HepG2 (cell line): Measurements from ENCODE around the gene CTDSP1. TPM values are rescaled to one million over a fixed set of nuclear protein-coding genes. Genes with fewer than 3 reads are reported as not detected.

Experiments
- AGO1 ChIP-seq: fragments of 200-400 bp; formaldehyde crosslinking; IDR thresholded peaks from 2 replicates; pipeline ENCODE4 v1.6.1; 2017; ENCODE audit warnings: mild to moderate bottlenecking, low read depth, low read length, moderate library complexity; ENCODE audit not compliant: poor library complexity, severe bottlenecking
- GPN1 ChIP-seq: sonication (generic); formaldehyde crosslinking; IDR thresholded peaks from 2 replicates; pipeline ENCODE4 v1.5.1; 2020; ENCODE audit warnings: missing genetic modification reagents, borderline replicate concordance
- ONECUT2 ChIP-seq: sonication (generic); formaldehyde crosslinking; IDR thresholded peaks from 2 replicates; pipeline ENCODE4 v1.4.0; 2020; ENCODE audit warnings: missing genetic modification reagents
- PTBP1 ChIP-seq: fragments of 200-400 bp; formaldehyde crosslinking; IDR thresholded peaks from 2 replicates; pipeline ENCODE4 v1.6.1; 2018; ENCODE audit warnings: low read length, low read depth; ENCODE audit not compliant: poor library complexity, severe bottlenecking
- SMAD9 ChIP-seq: sonication (generic); formaldehyde crosslinking; IDR thresholded peaks from 2 replicates; pipeline ENCODE4 v1.5.1; 2020; ENCODE audit warnings: mild to moderate bottlenecking, missing genetic modification reagents
- TAF15 ChIP-seq: fragments of 200-400 bp; formaldehyde crosslinking; IDR thresholded peaks from one replicate; pipeline ENCODE4 v1.6.1; 2018; ENCODE audit warnings: mild to moderate bottlenecking, low read depth, low read length; ENCODE audit not compliant: poor library complexity, severe bottlenecking
- ZNF282 ChIP-seq: fragments of 450-650 bp; IDR thresholded peaks from 2 replicates; pipeline ENCODE4 v1.6.1; 2018; ENCODE audit not compliant: partially characterized antibody
- ZNF382 ChIP-seq: sonication (generic); formaldehyde crosslinking; IDR thresholded peaks from 2 replicates; pipeline ENCODE4 v1.5.0; 2020; ENCODE audit warnings: missing genetic modification reagents, mild to moderate bottlenecking, borderline replicate concordance
- ZNF570 ChIP-seq: sonication (generic); formaldehyde crosslinking; IDR thresholded peaks from 2 replicates; pipeline ENCODE4 v1.4.0; 2020; ENCODE audit warnings: mild to moderate bottlenecking, missing genetic modification reagents, borderline replicate concordance
- ZNF678 ChIP-seq: sonication (generic); formaldehyde crosslinking; IDR thresholded peaks from 2 replicates; pipeline ENCODE4 v1.4.0; 2020; ENCODE audit warnings: mild to moderate bottlenecking, missing genetic modification reagents
- polyA plus RNA-seq, 8 experiments: library from polyadenylated mRNA; depleted of rRNA in 3 of 8; stranded (reverse) in 7 of 8; unstranded in 1 of 8; fragments of >200 nt; fragmentation: Illumina TruSeq in 4 of 8; extraction: Trizol in 4 of 8; gene quantifications; 2 replicates each; pipeline versions ENCODE4 v1.2.1 to v1.2.3, GENCODE V29; 2011 to 2016; ENCODE audit warnings: low read depth in 4 of 8, missing spikeins in 1 of 8, mixed read lengths in 1 of 8; ENCODE audit not compliant: insufficient read depth in 1 of 8
- total RNA-seq, 5 experiments: library from RNA; depleted of rRNA; stranded (reverse); fragments of >200 nt; fragmentation: Illumina TruSeq; extraction: Trizol; gene quantifications; 2 replicates each; pipeline ENCODE4 v1.2.3, GENCODE V29; 2016; ENCODE audit warnings: low read depth in 1 of 5
- TF ChIP-seq, protein P1 (sequence below): sonication (generic); formaldehyde crosslinking; IDR thresholded peaks from 2 replicates; pipeline ENCODE4 v1.4.0; 2020; ENCODE audit warnings: missing genetic modification reagents, borderline replicate concordance
- TF ChIP-seq, protein P2 (sequence below): sonication (generic); formaldehyde crosslinking; IDR thresholded peaks from 2 replicates; pipeline ENCODE4 v1.4.0; 2020; ENCODE audit warnings: mild to moderate bottlenecking, missing genetic modification reagents
- TF ChIP-seq, protein P3 (sequence below): sonication (generic); formaldehyde crosslinking; IDR thresholded peaks from 2 replicates; pipeline ENCODE4 v1.4.0; 2020; ENCODE audit warnings: mild to moderate bottlenecking, missing genetic modification reagents
- TF ChIP-seq, protein P4 (sequence below): sonication (generic); formaldehyde crosslinking; IDR thresholded peaks from 2 replicates; pipeline ENCODE4 v1.5.1; 2020; ENCODE audit warnings: missing genetic modification reagents, mild to moderate bottlenecking, borderline replicate concordance
- TF ChIP-seq, protein P5 (sequence below): IDR thresholded peaks from 2 replicates; pipeline ENCODE4 v1.6.1; 2016; ENCODE audit warnings: low read depth, control low read depth
- TF ChIP-seq, protein P6 (sequence below): sonication (generic); formaldehyde crosslinking; IDR thresholded peaks from 2 replicates; pipeline ENCODE4 v1.4.0; 2020; ENCODE audit warnings: missing genetic modification reagents, borderline replicate concordance

CTDSP1 gene
- total and polyA plus RNA-seq, 2 of the 13 experiments (the other 11 are each of a cell fraction or from before 2014, with no cell fraction given): 91.0 to 268 TPM

DNA sequence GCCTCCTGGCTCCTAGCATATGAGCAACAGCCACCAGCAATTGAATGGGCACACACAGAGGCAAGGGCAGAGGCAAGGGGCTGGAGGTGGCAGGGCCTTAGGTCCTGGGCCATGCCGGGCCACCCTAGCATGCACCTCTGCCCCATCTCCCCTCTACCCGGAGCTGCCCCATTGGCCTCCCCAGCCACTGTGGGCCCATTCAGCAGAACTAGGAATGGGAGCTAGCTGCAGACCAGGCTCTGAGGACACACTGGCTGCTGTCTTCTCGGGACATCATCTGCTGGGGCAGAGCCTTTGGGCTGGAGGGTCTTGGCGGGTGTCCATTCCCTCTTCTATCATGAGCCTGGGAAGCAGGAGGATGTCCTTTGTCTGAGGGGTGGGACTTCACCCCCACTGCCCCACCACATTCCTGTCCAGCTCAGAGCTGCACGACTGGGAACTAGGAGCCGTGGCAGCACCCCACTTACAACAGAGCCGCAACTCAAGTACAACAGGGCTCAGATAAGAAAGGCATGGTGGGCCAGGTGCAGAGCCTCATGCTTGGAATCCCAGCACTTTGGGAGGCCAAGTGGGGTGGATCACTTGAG, 20.1 kb downstream of the CTDSP1 start (continued):
- TF ChIP-seq, protein P1, sequence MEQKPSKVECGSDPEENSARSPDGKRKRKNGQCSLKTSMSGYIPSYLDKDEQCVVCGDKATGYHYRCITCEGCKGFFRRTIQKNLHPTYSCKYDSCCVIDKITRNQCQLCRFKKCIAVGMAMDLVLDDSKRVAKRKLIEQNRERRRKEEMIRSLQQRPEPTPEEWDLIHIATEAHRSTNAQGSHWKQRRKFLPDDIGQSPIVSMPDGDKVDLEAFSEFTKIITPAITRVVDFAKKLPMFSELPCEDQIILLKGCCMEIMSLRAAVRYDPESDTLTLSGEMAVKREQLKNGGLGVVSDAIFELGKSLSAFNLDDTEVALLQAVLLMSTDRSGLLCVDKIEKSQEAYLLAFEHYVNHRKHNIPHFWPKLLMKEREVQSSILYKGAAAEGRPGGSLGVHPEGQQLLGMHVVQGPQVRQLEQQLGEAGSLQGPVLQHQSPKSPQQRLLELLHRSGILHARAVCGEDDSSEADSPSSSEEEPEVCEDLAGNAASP (CRISPR knock-in tag): no peak
- TF ChIP-seq, protein P2, sequence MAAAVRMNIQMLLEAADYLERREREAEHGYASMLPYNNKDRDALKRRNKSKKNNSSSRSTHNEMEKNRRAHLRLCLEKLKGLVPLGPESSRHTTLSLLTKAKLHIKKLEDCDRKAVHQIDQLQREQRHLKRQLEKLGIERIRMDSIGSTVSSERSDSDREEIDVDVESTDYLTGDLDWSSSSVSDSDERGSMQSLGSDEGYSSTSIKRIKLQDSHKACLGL (CRISPR knock-in tag): no peak
- TF ChIP-seq SMAD9 (CRISPR knock-in tag): no peak
- TF ChIP-seq ZNF678 (CRISPR knock-in tag): 0 out of 2 replicates have a peak, but pooled peaks have one; percentile 38
- TF ChIP-seq GPN1 (CRISPR knock-in tag): no peak
- TF ChIP-seq, protein P3, sequence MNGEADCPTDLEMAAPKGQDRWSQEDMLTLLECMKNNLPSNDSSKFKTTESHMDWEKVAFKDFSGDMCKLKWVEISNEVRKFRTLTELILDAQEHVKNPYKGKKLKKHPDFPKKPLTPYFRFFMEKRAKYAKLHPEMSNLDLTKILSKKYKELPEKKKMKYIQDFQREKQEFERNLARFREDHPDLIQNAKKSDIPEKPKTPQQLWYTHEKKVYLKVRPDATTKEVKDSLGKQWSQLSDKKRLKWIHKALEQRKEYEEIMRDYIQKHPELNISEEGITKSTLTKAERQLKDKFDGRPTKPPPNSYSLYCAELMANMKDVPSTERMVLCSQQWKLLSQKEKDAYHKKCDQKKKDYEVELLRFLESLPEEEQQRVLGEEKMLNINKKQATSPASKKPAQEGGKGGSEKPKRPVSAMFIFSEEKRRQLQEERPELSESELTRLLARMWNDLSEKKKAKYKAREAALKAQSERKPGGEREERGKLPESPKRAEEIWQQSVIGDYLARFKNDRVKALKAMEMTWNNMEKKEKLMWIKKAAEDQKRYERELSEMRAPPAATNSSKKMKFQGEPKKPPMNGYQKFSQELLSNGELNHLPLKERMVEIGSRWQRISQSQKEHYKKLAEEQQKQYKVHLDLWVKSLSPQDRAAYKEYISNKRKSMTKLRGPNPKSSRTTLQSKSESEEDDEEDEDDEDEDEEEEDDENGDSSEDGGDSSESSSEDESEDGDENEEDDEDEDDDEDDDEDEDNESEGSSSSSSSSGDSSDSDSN (CRISPR knock-in tag): peak; percentile 39; the same call in 1 of the 2 replicates
- TF ChIP-seq, protein P4, sequence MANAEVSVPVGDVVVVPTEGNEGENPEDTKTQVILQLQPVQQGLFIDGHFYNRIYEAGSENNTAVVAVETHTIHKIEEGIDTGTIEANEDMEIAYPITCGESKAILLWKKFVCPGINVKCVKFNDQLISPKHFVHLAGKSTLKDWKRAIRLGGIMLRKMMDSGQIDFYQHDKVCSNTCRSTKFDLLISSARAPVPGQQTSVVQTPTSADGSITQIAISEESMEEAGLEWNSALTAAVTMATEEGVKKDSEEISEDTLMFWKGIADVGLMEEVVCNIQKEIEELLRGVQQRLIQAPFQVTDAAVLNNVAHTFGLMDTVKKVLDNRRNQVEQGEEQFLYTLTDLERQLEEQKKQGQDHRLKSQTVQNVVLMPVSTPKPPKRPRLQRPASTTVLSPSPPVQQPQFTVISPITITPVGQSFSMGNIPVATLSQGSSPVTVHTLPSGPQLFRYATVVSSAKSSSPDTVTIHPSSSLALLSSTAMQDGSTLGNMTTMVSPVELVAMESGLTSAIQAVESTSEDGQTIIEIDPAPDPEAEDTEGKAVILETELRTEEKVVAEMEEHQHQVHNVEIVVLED (CRISPR knock-in tag): no peak
- TF ChIP-seq, protein P5, sequence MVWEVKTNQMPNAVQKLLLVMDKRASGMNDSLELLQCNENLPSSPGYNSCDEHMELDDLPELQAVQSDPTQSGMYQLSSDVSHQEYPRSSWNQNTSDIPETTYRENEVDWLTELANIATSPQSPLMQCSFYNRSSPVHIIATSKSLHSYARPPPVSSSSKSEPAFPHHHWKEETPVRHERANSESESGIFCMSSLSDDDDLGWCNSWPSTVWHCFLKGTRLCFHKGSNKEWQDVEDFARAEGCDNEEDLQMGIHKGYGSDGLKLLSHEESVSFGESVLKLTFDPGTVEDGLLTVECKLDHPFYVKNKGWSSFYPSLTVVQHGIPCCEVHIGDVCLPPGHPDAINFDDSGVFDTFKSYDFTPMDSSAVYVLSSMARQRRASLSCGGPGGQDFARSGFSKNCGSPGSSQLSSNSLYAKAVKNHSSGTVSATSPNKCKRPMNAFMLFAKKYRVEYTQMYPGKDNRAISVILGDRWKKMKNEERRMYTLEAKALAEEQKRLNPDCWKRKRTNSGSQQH (CRISPR knock-in tag): no peak
- TF ChIP-seq AGO1: peak; percentile 57
- TF ChIP-seq ZNF570 (CRISPR knock-in tag): no peak
- TF ChIP-seq, protein P6, sequence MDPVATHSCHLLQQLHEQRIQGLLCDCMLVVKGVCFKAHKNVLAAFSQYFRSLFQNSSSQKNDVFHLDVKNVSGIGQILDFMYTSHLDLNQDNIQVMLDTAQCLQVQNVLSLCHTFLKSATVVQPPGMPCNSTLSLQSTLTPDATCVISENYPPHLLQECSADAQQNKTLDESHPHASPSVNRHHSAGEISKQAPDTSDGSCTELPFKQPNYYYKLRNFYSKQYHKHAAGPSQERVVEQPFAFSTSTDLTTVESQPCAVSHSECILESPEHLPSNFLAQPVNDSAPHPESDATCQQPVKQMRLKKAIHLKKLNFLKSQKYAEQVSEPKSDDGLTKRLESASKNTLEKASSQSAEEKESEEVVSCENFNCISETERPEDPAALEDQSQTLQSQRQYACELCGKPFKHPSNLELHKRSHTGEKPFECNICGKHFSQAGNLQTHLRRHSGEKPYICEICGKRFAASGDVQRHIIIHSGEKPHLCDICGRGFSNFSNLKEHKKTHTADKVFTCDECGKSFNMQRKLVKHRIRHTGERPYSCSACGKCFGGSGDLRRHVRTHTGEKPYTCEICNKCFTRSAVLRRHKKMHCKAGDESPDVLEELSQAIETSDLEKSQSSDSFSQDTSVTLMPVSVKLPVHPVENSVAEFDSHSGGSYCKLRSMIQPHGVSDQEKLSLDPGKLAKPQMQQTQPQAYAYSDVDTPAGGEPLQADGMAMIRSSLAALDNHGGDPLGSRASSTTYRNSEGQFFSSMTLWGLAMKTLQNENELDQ: no peak
- no peak for TF ChIP-seq ZNF282
- TF ChIP-seq ONECUT2 (CRISPR knock-in tag): no peak
- no peak for TF ChIP-seq ZNF382 (CRISPR knock-in tag)
- TF ChIP-seq PTBP1: no peak
- TF ChIP-seq TAF15: no peak
